AML-193 (cell line): ENCODE data around the gene TMEM184B.
"Not testable (repeated sequence)": the region's sequence is repeated elsewhere in the genome, so short reads cannot be mapped to it uniquely, and the experiment has no call there.

ENCODE experiments used
- DNase-seq, 2 experiments: peaks; one replicate each; lab custom pipeline; 2025; lab: John Stamatoyannopoulos, UW

TMEM184B gene

DNA sequence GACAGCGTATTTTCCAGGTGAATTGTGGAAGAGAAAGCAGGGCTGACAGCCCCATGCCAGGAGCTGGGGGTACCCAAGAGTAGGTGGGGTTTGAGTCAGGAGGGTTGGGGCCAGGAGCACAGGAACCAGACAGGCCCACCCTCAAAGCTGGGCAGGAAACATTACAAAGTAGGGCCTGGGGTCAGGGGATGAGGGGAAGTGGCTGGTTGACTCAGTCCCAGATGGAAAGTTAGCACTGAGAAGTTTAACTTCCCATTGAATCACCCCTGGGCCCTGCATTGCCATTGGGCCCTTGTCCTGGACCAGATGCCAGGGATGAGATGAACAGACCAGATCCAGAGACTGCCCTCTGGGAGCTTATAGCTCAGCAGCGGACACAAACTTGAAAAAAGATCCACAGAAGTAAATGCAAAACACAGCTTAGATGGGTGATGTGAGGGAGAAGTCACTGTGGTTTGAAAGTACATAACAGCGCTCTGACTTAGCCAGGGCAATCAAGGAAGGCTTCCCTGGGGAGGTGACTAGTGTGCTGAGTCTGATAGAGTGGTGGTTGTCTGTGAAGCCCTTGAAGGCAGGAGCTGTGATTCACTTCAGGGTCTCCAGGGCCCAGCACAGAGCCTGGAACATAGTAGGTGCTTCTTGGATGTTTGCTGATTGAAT, 68.8 kb downstream of the TMEM184B start:
- no peak for DNase-seq

DNA sequence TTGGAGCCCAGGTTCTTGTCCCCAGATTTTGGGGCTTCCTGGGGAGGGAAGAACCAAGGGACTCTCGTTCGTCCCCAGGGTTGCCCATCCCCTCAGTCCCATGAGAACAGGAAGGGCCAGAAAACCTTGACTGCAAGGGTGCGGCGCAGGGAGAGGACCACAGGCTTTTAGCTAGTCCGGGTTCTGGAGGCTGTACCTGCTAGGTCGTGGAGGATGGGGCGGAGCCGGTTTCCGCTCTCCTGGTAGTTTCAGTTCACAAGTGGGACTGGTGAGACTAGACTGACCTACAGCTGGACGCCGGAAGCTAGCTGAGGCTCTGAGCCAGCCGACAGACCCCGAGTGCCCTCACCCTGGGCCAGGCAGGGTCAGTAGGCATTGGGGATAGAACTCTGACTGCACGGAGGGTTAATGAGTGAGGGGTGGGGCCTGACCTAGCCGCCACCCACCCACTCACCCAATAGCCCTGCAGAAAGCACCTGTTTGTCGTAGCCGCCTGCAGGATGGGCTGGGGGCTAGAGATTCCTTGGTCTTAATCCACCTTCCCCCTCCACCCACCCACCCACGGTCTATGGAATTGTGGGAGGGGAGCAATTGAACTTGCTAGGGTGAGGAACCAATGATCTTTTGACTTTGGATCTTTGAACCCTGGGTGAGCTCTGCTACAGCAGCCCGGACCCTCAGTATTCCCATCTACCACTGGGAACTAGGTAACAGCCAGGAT, 69.6 kb downstream of the TMEM184B start:
- no peak for DNase-seq

- DNase-seq = no peak
Observed at GRCh38 chr22:38202437-38203089, 70.2 kb downstream of the TMEM184B start.

- peak; percentile 68 to 69 for DNase-seq
Observed at GRCh38 chr22:38201711-38202436, 70.9 kb downstream of the TMEM184B start, which contains the start of gene MAFF. Gene MAFF, plus strand, starts transcription at chr22:38201994. Its CDS starts 11,860 bp downstream, at chr22:38213854.

DNA sequence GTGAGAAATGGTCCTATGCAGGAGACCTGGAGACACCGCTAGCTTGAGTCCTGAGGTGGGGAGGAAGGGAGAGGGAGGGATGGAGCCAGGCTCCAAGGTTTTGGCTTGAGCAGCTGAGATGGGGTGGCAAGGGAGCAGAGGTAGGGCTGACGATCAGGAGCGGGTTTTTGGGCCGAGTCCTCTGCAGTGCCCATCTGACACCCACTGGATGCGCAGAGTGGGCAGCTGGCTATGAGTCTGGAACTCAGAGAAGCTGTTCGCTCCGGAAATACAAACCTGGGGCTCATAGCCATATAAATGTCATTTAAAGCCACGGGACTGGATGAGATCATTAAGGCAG, 71.5 kb downstream of the TMEM184B start:
- no peak for DNase-seq

DNA sequence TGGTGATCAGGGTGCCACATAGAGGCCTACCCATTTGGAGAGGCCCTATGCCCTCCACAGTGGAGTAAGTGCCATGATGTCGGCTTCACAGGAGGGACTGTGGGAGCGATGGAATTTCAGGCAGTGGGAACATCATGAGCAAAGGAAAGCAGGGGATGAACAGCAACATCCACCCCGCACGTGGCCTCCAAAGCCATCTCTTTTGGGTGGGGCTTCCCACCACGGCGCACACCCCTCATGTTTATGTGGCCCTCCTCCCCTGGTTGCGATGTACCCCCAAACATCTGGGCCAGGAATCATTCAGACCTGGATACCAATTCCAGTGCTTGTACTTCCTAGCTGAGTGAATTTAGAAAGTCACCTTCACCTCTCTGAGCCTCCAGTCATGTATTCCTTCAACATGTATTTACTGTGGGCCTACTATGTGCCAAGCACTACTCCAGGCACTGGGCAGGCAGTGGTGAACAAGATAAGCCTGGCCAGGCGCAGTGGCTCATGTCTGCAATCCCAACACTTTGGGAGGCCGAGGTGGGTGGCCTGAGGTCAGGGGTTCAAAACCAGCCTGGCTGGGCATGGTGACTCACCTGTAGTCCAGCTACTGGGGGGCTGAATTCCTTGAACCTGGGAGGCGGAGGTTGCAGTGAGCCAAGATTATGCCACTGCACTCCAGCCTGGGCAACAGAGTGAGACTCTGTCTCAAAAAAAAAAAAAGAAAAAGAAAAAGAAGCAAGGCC, 72.8 kb downstream of the TMEM184B start:
- DNase-seq = no peak

DNA sequence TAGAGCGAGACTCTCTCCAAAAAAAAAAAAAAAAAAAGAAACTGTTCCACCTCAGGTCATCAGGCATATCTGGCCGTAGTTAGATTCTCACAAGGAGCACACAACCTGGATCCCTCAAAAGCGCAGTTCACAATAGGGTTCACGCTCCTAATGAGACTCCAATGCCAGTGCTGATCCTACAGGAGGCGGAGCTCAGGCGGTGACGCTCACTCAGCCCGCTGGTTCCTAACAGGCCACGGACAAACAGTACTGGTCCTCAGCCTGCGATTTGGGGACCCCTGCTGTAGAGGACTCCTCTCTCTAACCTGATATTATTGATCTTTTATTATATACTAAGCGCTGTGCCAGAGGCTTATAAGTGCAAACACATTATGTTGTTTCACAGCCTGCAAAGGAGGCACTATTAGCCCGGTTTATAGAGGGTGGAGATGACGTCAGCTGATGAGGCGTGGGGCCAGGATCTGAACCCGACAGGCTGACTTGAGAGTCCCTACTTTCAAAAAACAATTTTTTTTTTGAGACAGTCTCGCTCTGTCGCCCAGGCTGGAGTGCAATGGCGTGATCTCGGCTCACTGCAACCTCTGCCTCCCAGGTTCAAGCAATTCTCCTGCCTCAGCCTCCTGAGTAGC, 75.9 kb downstream of the TMEM184B start:
- no peak for DNase-seq

GRCh38 chr22:38193580-38193979, 79.2 kb downstream of the TMEM184B start:
- peak; percentile 54 to 59 for DNase-seq

GRCh38 chr22:38192475-38192863, 80.3 kb downstream of the TMEM184B start:
- DNase-seq = no peak

GRCh38 chr22:38191731-38192474, 80.9 kb downstream of the TMEM184B start:
- DNase-seq = no peak

DNA sequence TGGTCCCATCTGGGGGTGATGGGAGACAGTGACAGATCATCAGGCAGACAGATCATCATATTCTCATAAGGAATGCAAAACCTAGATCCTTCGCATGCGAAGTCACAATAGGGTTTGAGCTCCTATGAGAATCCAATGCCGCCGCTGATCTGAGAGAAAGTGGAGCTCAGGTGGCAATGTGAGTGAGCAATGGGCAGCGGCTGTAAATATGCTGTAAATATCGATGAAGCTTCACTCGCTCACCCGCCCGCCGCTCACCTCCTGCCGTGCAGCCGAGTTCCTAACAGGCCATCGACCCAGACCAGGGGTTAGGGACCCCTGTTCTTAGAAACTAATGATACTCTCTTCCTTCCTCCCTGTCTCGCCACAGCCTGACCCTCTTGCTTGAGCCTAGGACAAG, 81.8 kb downstream of the TMEM184B start:
- no peak for DNase-seq

DNA sequence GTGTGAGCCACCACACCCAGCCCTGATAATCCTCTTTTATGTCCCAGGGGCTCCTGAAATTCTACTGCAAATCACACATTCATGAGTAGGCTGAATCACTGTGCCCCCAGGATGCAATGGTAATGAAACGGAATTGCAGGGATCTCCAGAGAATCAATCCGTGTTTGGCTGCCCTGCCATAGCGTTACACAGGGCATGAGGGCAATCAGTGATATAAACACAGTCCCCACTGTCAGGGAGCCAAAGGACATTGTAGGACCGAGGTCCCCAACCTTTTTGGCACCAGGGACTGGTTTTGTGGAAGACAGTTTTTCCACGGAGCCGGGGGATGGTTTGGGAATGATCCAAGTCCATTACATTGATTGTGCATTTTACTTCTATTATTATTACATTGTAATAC, 82.2 kb downstream of the TMEM184B start:
- DNase-seq = no peak

GRCh38 chr22:38189104-38189503, 83.7 kb downstream of the TMEM184B start:
- no peak for DNase-seq

- DNase-seq = no peak
Observed at GRCh38 chr22:38187413-38188212, 85.2 kb downstream of the TMEM184B start.

- no peak for DNase-seq
Observed at GRCh38 chr22:38186429-38186828, 86.4 kb downstream of the TMEM184B start.

GRCh38 chr22:38184788-38185187, 88.0 kb downstream of the TMEM184B start:
- DNase-seq = no peak

DNA sequence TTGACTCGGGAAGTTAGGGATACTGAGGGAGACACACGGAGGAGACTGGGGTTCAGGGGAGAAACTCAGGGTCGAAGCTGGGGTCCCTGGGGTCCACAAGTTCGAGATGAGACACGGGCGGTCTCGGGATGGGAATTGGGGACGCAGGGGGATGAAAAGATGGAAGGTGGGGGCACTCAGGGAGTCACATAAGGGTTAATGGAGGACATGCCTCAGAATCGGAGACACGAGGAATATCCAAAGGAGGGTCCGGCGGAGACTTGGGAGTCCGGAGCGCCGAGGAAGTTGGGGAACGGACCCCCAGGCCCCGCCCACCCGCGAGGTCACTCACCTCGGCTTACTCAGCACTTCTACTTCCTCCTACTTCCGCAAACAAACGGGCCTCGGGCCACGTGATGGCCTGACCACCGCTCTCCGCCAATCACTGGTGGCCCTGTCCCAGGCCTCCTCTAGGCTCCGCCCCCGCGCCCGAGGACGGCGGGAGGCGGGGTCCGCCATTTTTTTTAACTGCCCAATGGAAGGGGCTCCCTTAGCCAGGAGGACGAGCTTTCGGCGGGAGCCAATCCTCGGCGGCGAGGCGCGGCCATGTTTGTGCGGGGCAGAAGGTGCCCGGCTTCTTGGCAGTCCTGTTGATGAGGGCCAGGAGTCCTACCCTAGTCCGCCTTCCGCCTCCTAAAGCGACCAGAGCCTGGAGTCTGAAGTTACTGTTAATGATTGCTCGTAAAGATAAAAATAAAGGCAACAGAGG, 91.2 kb downstream of the TMEM184B start, which contains the start of gene PLA2G6:
Gene PLA2G6, minus strand, starts transcription at position 378 of the 748 bp plus-strand sequence. CDS start 12,404 bp downstream, outside the sequence.
- DNase-seq = peak; percentile 98

- no peak for DNase-seq
Observed at GRCh38 chr22:38180841-38181452, 91.9 kb downstream of the TMEM184B start.

DNA sequence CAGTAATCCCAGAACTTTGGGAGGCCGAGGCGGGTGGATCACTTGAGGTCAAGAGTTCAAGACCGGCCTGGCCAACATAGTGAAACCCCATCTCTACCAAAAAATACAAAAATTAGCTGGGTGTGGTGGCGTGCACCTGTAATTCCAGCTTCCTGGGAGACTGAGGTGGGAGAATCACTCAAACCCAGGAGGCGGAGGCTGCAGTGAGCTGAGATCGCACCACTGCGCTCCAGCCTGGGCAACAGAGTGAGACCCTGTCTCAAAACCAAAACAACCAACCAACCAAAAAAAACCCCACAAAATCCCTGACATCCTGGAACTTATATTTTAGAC, 94.2 kb downstream of the TMEM184B start:
- DNase-seq = not testable (repeated sequence)
